Lung (tissue), 12 donors: ENCODE measurements around the gene PRKCZ. TPM values are rescaled to one million over a fixed set of nuclear protein-coding genes. Genes with fewer than 3 reads are reported as not detected.

ENCODE experiments used
- ATAC-seq: fragments of 200-7000 bp; cut with Tn5 transposase; one replicate; pipeline ENCODE4 v1.9.1; 2020; ENCODE audit warnings: moderate number of reproducible peaks; ENCODE audit not compliant: insufficient read depth, low FRiP score
- DNase-seq, 3 donors: peaks; one replicate each; pipeline ENCODE4 v3.0.0-alpha.2; 2013 to 2017
- H3K27ac ChIP-seq, 2 donors: one replicate each; pipeline ENCODE4 v1.5.1; 2013; ENCODE audit warnings: mild to moderate bottlenecking in 2 of 2, moderate library complexity in 2 of 2, control low read depth in 1 of 2, inconsistent platforms in 1 of 2, low read depth in 1 of 2, low read length in 1 of 2
- H3K27me3 ChIP-seq, 3 donors: one replicate each; pipeline ENCODE4 v1.5.1; 2013; ENCODE audit warnings: low read length in 2 of 3; ENCODE audit not compliant: control insufficient read depth in 3 of 3, insufficient read depth in 3 of 3
- H3K36me3 ChIP-seq, 4 donors: one replicate each; pipeline ENCODE4 v1.5.1; 2013; ENCODE audit warnings: low read length in 4 of 4, mild to moderate bottlenecking in 1 of 4, moderate library complexity in 1 of 4; ENCODE audit not compliant: control insufficient read depth in 4 of 4, insufficient read depth in 4 of 4
- H3K4me1 ChIP-seq, 5 donors: one replicate each; pipeline ENCODE4 v1.5.1; 2013; ENCODE audit warnings: low read length in 5 of 5, mild to moderate bottlenecking in 2 of 5, moderate library complexity in 1 of 5; ENCODE audit not compliant: control insufficient read depth in 5 of 5, insufficient read depth in 5 of 5
- H3K4me3 ChIP-seq: one replicate; pipeline ENCODE4 v1.5.1; 2013; ENCODE audit warnings: mild to moderate bottlenecking, control low read depth, moderate library complexity
- H3K9ac ChIP-seq, 2 donors: one replicate each; pipeline ENCODE4 v1.5.1; 2013; ENCODE audit warnings: low read length in 2 of 2, control low read depth in 1 of 2; ENCODE audit not compliant: insufficient read depth in 1 of 2
- H3K9me3 ChIP-seq, 4 donors: one replicate each; pipeline ENCODE4 v1.5.1; 2013; ENCODE audit warnings: low read length in 3 of 4, mild to moderate bottlenecking in 1 of 4, moderate library complexity in 1 of 4; ENCODE audit not compliant: control insufficient read depth in 4 of 4, insufficient read depth in 3 of 4
- CTCF ChIP-seq: IDR thresholded peaks from 2 replicates; pipeline ENCODE4 v1.5.1; 2012; ENCODE audit warnings: mild to moderate bottlenecking; ENCODE audit errors: control extremely low read depth, extremely low read depth
- WGBS, 2 donors: extraction: QIAGEN DNeasy Blood & Tissue Kit; methylation state at CpG; one replicate each; pipeline ENCODE4 v1.1.7; 2013; 5-methylcytosine and 5-hydroxymethylcytosine counted together
- polyA plus RNA-seq, 2 donors: library from polyadenylated mRNA; stranded (reverse); fragments of 200-250 nt; gene quantifications; one replicate each; pipeline ENCODE4 v1.2.1, GENCODE V29; 2013
- total RNA-seq, 2 donors: library from RNA; depleted of rRNA in 1 of 2; stranded (reverse); fragments of >200 nt in 1 of 2; gene quantifications; one replicate each; pipeline ENCODE4 v1.2.1, GENCODE V29; 2014 to 2021
- donor health status: control.
- donor health status: control.
- donor health status: Bipolar disorder and iron deficiency.
- donor health status: healthy.
- donor health status: DM: yes; HTN: yes; CAD: no.

Gene PRKCZ
- total and polyA plus RNA-seq, 4 donors: 55.2 to 149 (median 117) TPM

GRCh38 chr1:2028870-2029560 is 21.2 kb upstream of the PRKCZ start:
- Histone ChIP-seq H3K27ac (no peak overlapping the region), H3K4me1 (peaks cover 0 to 16% (median 4%) of the 10 kb centered on the region in 5 donors), H3K36me3 (no peaks in the 10 kb centered on the region), H3K4me3 (no peak overlapping the region), H3K9me3 (no peaks in the 10 kb centered on the region), H3K27me3 (peaks cover 0 to 4% (median 0%) of the 10 kb centered on the region in 3 donors), H3K9ac (no peak overlapping the region)
- DNase-seq: no peak
- ATAC-seq: no peak
- WGBS, 2 donors: 86 to 92% methylated on average over 26 of the region's 26 CpGs
- TF ChIP-seq CTCF: no peak

GRCh38 chr1:2029561-2029960 is 20.6 kb upstream of the PRKCZ start:
- WGBS, 2 donors: 90 to 97% methylated on average over 15 of the region's 15 CpGs
- Histone ChIP-seq H3K4me3 (no peak overlapping the region), H3K36me3 (no peaks in the 10 kb centered on the region), H3K27me3 (peaks cover 0 to under 1% (median 0%) of the 10 kb centered on the region in 3 donors), H3K9me3 (no peaks in the 10 kb centered on the region), H3K4me1 (peaks cover 0 to 16% (median 4%) of the 10 kb centered on the region in 5 donors), H3K9ac (no peak overlapping the region), H3K27ac (no peak overlapping the region)
- ATAC-seq (no peak), DNase-seq (no peak)
- no peak for TF ChIP-seq CTCF

- ATAC-seq (no peak), DNase-seq (no peak)
- H3K36me3 ChIP-seq: no peaks in the 10 kb centered on the region
- no peaks in the 10 kb centered on the region for H3K27me3 ChIP-seq
- no peak overlapping the region for H3K9ac ChIP-seq
- peaks cover 0 to 10% (median 3%) of the 10 kb centered on the region in 5 donors for H3K4me1 ChIP-seq
- H3K27ac ChIP-seq: no peak overlapping the region
- TF ChIP-seq CTCF: no peak
- no peak overlapping the region for H3K4me3 ChIP-seq
- H3K9me3 ChIP-seq: no peaks in the 10 kb centered on the region
- 86 to 88% methylated on average over 42 of the region's 42 CpGs for WGBS, 2 donors
These were observed 19.9 kb upstream of the PRKCZ start for GRCh38 chr1:2030076-2030871.
